ENCODE data around the gene ALX4. TPM values are rescaled to one million over a fixed set of nuclear protein-coding genes. Genes with fewer than 3 reads are reported as not detected.

The ALX4 gene
- total RNA-seq, 4 donors from 2014 or later = not detected

DNA sequence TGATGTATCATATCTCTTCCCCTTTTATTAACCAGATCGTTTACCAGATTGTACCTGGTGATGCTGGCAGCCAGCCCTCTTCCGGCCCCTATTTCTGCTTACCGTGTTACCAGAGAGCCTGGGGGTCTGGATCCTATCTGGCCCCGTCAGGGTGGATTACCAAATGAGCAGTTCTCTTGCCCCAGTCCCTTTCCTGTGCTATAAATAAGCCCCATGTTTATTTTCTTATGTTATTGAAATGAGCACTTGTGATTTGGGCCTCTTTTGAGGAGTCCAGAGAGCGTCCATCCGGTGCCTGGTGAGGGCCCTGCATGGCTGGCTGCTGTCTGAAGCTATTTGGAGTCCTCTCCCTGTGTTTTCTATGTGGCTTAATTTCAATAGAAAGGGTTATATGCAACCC, 59.5 kb downstream of the ALX4 start:
- no peaks in the 10 kb centered on the region for H3K4me1 ChIP-seq
- H3K4me3 ChIP-seq = no peak overlapping the region
- peaks cover 12 to 16% of the 10 kb centered on the region in 2 donors for H3K9me3 ChIP-seq
- TF ChIP-seq POLR2AphosphoS5 (IDR thresholded peaks at IDR 0.05) (no peak), POLR2A (IDR thresholded peaks at IDR 0.05) (no peak), EP300 (IDR thresholded peaks at IDR 0.05; ENCODE audit: low read depth) (no peak), CTCF (IDR thresholded peaks at IDR 0.05) (no peak)
- no peaks in the 10 kb centered on the region for H3K27me3 ChIP-seq
- H3K36me3 ChIP-seq = no peaks in the 10 kb centered on the region
- H3K27ac ChIP-seq = no peak overlapping the region
- in situ Hi-C loops (cut with MboI; ENCODE audit: low pct_ligation_motif_present in 1 of 4, low pct_unique_long_range_greater_than_20kb in 1 of 4, low sequenced_read_pairs in 3 of 4) = no loop called here
- DNase-seq = no peak
- WGBS, 2 donors (ENCODE audit: low coverage in 1 of 2) = 89 to 100% methylated on average over 3 to 6 of the region's 6 CpGs
- intact Hi-C loops (cut with DNase I; ENCODE audit: low total_unique reads) = no loop called here

GRCh38 chr11:44248109-44248508, 61.8 kb downstream of the ALX4 start:
- Histone ChIP-seq H3K36me3 (peaks cover 0 to 4% (median 0%) of the 10 kb centered on the region in 4 donors), H3K27ac (no peak overlapping the region), H3K4me1 (no peaks in the 10 kb centered on the region), H3K9me3 (peaks cover 11 to 12% of the 10 kb centered on the region in 2 donors), H3K4me3 (no peak overlapping the region), H3K27me3 (no peaks in the 10 kb centered on the region)
- no peak for DNase-seq
- TF ChIP-seq CTCF (IDR thresholded peaks at IDR 0.05) = no peak
- TF ChIP-seq EP300 (IDR thresholded peaks at IDR 0.05; ENCODE audit: low read depth) = no peak
- TF ChIP-seq POLR2AphosphoS5 (IDR thresholded peaks at IDR 0.05) = no peak
- no peak for TF ChIP-seq POLR2A (IDR thresholded peaks at IDR 0.05)
- intact Hi-C loops (cut with DNase I; ENCODE audit: low total_unique reads) = no loop called here
- in situ Hi-C loops (cut with MboI; ENCODE audit: low pct_ligation_motif_present in 1 of 4, low pct_unique_long_range_greater_than_20kb in 1 of 4, low sequenced_read_pairs in 3 of 4) = no loop called here
- WGBS, 2 donors (ENCODE audit: low coverage in 1 of 2) = 93% methylated on average over 2 of the region's 2 CpGs; no CpG with 5 or more reads in 1 of the 2 donors

DNA sequence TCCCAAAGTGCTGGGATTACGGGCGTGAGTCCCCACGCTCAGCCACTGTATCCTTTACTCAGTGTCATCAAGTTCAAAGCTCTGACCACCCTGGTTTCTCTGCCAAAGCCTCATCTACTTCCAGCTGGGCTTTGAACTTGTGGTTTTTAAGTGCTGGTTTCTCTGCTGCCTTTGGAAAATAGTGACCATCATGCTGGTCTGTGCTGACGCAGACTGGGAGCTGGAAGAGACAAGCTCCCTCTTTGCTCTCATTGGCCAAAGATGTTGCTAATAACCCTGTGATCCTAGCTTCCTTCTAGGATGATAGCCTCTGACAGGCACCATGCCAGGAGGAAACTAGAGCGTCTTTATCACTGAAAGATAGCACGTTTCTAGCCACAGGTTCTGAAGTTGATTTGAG, 62.4 kb downstream of the ALX4 start:
- Histone ChIP-seq H3K27me3 (no peaks in the 10 kb centered on the region), H3K36me3 (peaks cover 0 to 4% (median 0%) of the 10 kb centered on the region in 4 donors), H3K4me1 (no peaks in the 10 kb centered on the region), H3K9me3 (peaks cover 5 to 6% of the 10 kb centered on the region in 2 donors), H3K4me3 (no peak overlapping the region), H3K27ac (no peak overlapping the region)
- intact Hi-C loops (cut with DNase I; ENCODE audit: low total_unique reads) (no loop called here), in situ Hi-C loops (cut with MboI; ENCODE audit: low pct_ligation_motif_present in 1 of 4, low pct_unique_long_range_greater_than_20kb in 1 of 4, low sequenced_read_pairs in 3 of 4) (no loop called here)
- WGBS, 2 donors (ENCODE audit: low coverage in 1 of 2) = 74% methylated on average over 6 of the region's 6 CpGs; no CpG with 5 or more reads in 1 of the 2 donors
- TF ChIP-seq EP300 (IDR thresholded peaks at IDR 0.05; ENCODE audit: low read depth) (no peak), POLR2AphosphoS5 (IDR thresholded peaks at IDR 0.05) (no peak), POLR2A (IDR thresholded peaks at IDR 0.05) (no peak), CTCF (IDR thresholded peaks at IDR 0.05) (no peak)
- DNase-seq = no peak

- 59 to 63% methylated on average over 4 of the region's 4 CpGs for WGBS, 2 donors (ENCODE audit: low coverage in 1 of 2)
- no peak for DNase-seq
- H3K9me3 ChIP-seq = no peaks in the 10 kb centered on the region
- no peaks in the 10 kb centered on the region for H3K27me3 ChIP-seq
- H3K4me3 ChIP-seq = no peak overlapping the region
- TF ChIP-seq POLR2AphosphoS5 (IDR thresholded peaks at IDR 0.05) (no peak), EP300 (IDR thresholded peaks at IDR 0.05; ENCODE audit: low read depth) (no peak), CTCF (IDR thresholded peaks at IDR 0.05) (no peak), POLR2A (IDR thresholded peaks at IDR 0.05) (no peak)
- intact Hi-C loops (cut with DNase I; ENCODE audit: low total_unique reads) (no loop called here), in situ Hi-C loops (cut with MboI; ENCODE audit: low pct_ligation_motif_present in 1 of 4, low pct_unique_long_range_greater_than_20kb in 1 of 4, low sequenced_read_pairs in 3 of 4) (no loop called here)
- no peaks in the 10 kb centered on the region for H3K4me1 ChIP-seq
- H3K27ac ChIP-seq = no peak overlapping the region
- H3K36me3 ChIP-seq = peaks cover 0 to 4% (median 0%) of the 10 kb centered on the region in 4 donors
Measured at GRCh38 chr11:44246726-44247125, 63.2 kb downstream of the ALX4 start.
